HCT116 (cell line): ENCODE results near the gene SLCO2A1. TPM values are rescaled to one million over a fixed set of nuclear protein-coding genes. Genes with fewer than 3 reads are reported as not detected.

Experiments used
- ATAC-seq: fragments of 200-7000 bp; cut with Tn5 transposase; 2 replicates; pipeline ENCODE4 v1.9.1; 2020; ENCODE audit warnings: mild to moderate bottlenecking, moderate library complexity
- BruUV-seq: library from RNA; stranded (reverse); fragments of 400-500 nt; replicated peaks from 2 replicates; lab custom pipeline; 2021; lab: Mats Ljungman, UMichigan
- CTCF ChIA-PET: fragments of 300-600 bp; sonication (Branson Sonifier 250); formaldehyde crosslinking; loops from one replicate; lab custom pipeline; 2021; ENCODE audit warnings: antibody characterized with exemption; lab: Charles Lee
- POLR2A ChIA-PET: fragments of 300-600, 350-600 bp; sonication (Branson Sonifier 250); formaldehyde crosslinking; loops from one replicate; lab custom pipeline; 2021; ENCODE audit warnings: antibody characterized with exemption; lab: Charles Lee
- RAD21 ChIA-PET, 2 experiments: fragments of 300-600 bp; sonication (Branson Sonifier 250); formaldehyde crosslinking; loops; one replicate each; lab custom pipeline; 2023; ENCODE audit warnings: low total read pairs in 2 of 2; ENCODE audit not compliant: uncharacterized antibody in 2 of 2, unreplicated experiment in 2 of 2, low non-redundant PET in 1 of 2; lab: Charles Lee
- DNase-seq: peaks from one replicate; pipeline ENCODE4 v3.0.0-alpha.2; 2010; ENCODE audit warnings: low read depth, low spot score
- H2AFZ ChIP-seq: fragments of 200-600 bp; shearing (Covaris generic), sonication (generic); 2 replicates; pipeline ENCODE4 v1.6.1; 2017; ENCODE audit warnings: low read depth, mixed run types, mixed read lengths, antibody characterized with exemption, low read length; ENCODE audit not compliant: poor library complexity, severe bottlenecking
- H3K27ac ChIP-seq: 2 replicates; pipeline ENCODE4 v1.5.1; 2012; ENCODE audit warnings: low read depth, low read length
- H3K27me3 ChIP-seq: fragments of 200-600 bp; sonication (generic); 2 replicates; pipeline ENCODE4 v1.6.1; 2016; ENCODE audit warnings: mixed run types, low read length, mixed read lengths; ENCODE audit not compliant: insufficient read depth
- H3K36me3 ChIP-seq, 2 experiments: fragments of 200-500 bp in 1 of 2; fragments of 200-600 bp in 1 of 2; sonication (Bioruptor generic) in 1 of 2; sonication (generic) in 1 of 2; 2 replicates each; pipeline versions ENCODE4 v1.5.1 to v1.6.1; 2014 to 2016; ENCODE audit warnings: low read length in 2 of 2, inconsistent platforms in 1 of 2, mixed read lengths in 1 of 2, mixed run types in 1 of 2; ENCODE audit not compliant: insufficient read depth in 2 of 2, control insufficient read depth in 1 of 2
- H3K4me1 ChIP-seq, 2 experiments: fragments of 200-600 bp in 1 of 2; sonication (generic) in 1 of 2; 2 replicates each; pipeline versions ENCODE4 v1.5.1 to v1.6.1; 2012 to 2017; ENCODE audit warnings: low read length in 2 of 2, inconsistent platforms in 1 of 2, mild to moderate bottlenecking in 1 of 2, mixed read lengths in 1 of 2, mixed run types in 1 of 2, moderate library complexity in 1 of 2; ENCODE audit not compliant: insufficient read depth in 2 of 2, control insufficient read depth in 1 of 2
- H3K4me2 ChIP-seq: fragments of 200-600 bp; sonication (generic); 2 replicates; pipeline ENCODE4 v1.6.1; 2017; ENCODE audit warnings: mixed run types, low read length, mixed read lengths
- H3K4me3 ChIP-seq, 2 experiments: fragments of 200-600 bp in 1 of 2; sonication (generic) in 1 of 2; replicated peaks in 1 of 2; 2 replicates each; pipeline ENCODE4 v1.5.1; 2011 to 2016; ENCODE audit warnings: low read length in 2 of 2, control low read depth in 1 of 2, low read depth in 1 of 2, mild to moderate bottlenecking in 1 of 2, mixed read lengths in 1 of 2, mixed run types in 1 of 2
- H3K79me2 ChIP-seq: fragments of 200-600 bp; sonication (generic); 2 replicates; pipeline ENCODE4 v1.6.1; 2017; ENCODE audit warnings: mild to moderate bottlenecking, mixed run types, low read length, moderate library complexity, mixed read lengths; ENCODE audit not compliant: insufficient read depth
- H3K9ac ChIP-seq: fragments of 200-600 bp; sonication (generic); 2 replicates; pipeline ENCODE4 v1.6.1; 2016; ENCODE audit warnings: low read length, mixed read lengths
- H3K9me2 ChIP-seq: fragments of 200-600 bp; sonication (generic), shearing (Covaris generic); 2 replicates; pipeline ENCODE4 v1.6.1; 2017; ENCODE audit warnings: mixed run types, mild to moderate bottlenecking, moderate library complexity; ENCODE audit not compliant: insufficient read depth
- H3K9me3 ChIP-seq, 2 experiments: fragments of 200-500 bp in 1 of 2; fragments of 200-600 bp in 1 of 2; sonication (Bioruptor generic) in 1 of 2; sonication (generic) in 1 of 2; 2 replicates each; pipeline ENCODE4 v1.6.1; 2014 to 2017; ENCODE audit warnings: low read length in 2 of 2, mixed read lengths in 2 of 2, inconsistent platforms in 1 of 2, low read depth in 1 of 2, mild to moderate bottlenecking in 1 of 2, mixed run types in 1 of 2, moderate library complexity in 1 of 2; ENCODE audit not compliant: control insufficient read depth in 1 of 2, insufficient read depth in 1 of 2
- H4K20me1 ChIP-seq: fragments of 200-600 bp; sonication (generic), shearing (Covaris generic); 2 replicates; pipeline ENCODE4 v1.6.1; 2017; ENCODE audit warnings: mixed run types, mild to moderate bottlenecking, moderate library complexity; ENCODE audit not compliant: insufficient read depth
- ATF3 ChIP-seq: IDR thresholded peaks from 2 replicates; pipeline ENCODE4 v1.6.1; 2012
- CBX3 ChIP-seq: IDR thresholded peaks from 2 replicates; pipeline ENCODE4 v1.6.1; 2012; ENCODE audit warnings: low read depth
- CEBPB ChIP-seq: IDR thresholded peaks from 2 replicates; pipeline ENCODE4 v1.6.1; 2012; ENCODE audit warnings: low read depth
- EGR1 ChIP-seq: IDR thresholded peaks from 2 replicates; pipeline ENCODE4 v1.6.1; 2012; ENCODE audit warnings: low read depth
- EZH2 ChIP-seq: fragments of 200-600 bp; sonication (generic); IDR thresholded peaks from 2 replicates; pipeline ENCODE4 v1.6.1; 2017; ENCODE audit warnings: antibody characterized with exemption, mixed run types
- JUND ChIP-seq: IDR thresholded peaks from 2 replicates; pipeline ENCODE4 v1.6.1; 2012
- MAX ChIP-seq: IDR thresholded peaks from 2 replicates; pipeline ENCODE4 v1.6.1; 2012
- POLR2AphosphoS5 ChIP-seq: IDR thresholded peaks from 2 replicates; pipeline ENCODE4 v1.6.1; 2011; ENCODE audit warnings: mild to moderate bottlenecking, low read depth, low read length, moderate library complexity
- SIN3A ChIP-seq: IDR thresholded peaks from 2 replicates; pipeline ENCODE4 v1.6.1; 2012; ENCODE audit warnings: low read depth
- TCF7L2 ChIP-seq: IDR thresholded peaks from 2 replicates; pipeline ENCODE4 v1.7.0; 2011; ENCODE audit warnings: borderline replicate concordance, inconsistent platforms; ENCODE audit not compliant: insufficient read depth, insufficient read length; ENCODE audit errors: extremely low read depth
- ZNF274 ChIP-seq: fragments of 200-500 bp; sonication (Bioruptor generic); IDR thresholded peaks from 2 replicates; pipeline ENCODE4 v1.6.1; 2014; ENCODE audit warnings: mild to moderate bottlenecking, low read depth, low read length, inconsistent platforms
- intact Hi-C: fragments of 100-400 bp; cut with micrococcal nuclease; formaldehyde crosslinking; loops from 2 replicates; pipeline ENCODE4 v1.10.0; 2022
- total RNA-seq: library from RNA; stranded (reverse); gene quantifications from one replicate; pipeline ENCODE4 v1.2.1, GENCODE V29; 2021; ENCODE audit not compliant: unreplicated experiment

The SLCO2A1 gene
- total RNA-seq, 1 experiment from 2014 or later, result 0.52 TPM

- no peak for TF ChIP-seq MAX
- no peak for TF ChIP-seq ATF3
- no peak for TF ChIP-seq CEBPB
- TF ChIP-seq TCF7L2, result no peak
- TF ChIP-seq CBX3, result no peak
- no peak for TF ChIP-seq POLR2AphosphoS5
- TF ChIP-seq SIN3A, result no peak
- TF ChIP-seq EGR1, result no peak
- TF ChIP-seq, all 23 proteins: peak for 0
Measured at GRCh38 chr3:133880287-133880686, 149.4 kb downstream of the SLCO2A1 start (continued).

GRCh38 chr3:133878518-133878917, 151.2 kb downstream of the SLCO2A1 start:
- ChIA-PET CTCF (no interaction called here), POLR2A (no interaction called here), RAD21 (no interaction called here)
- Histone ChIP-seq H4K20me1 (no peaks in the 10 kb centered on the region), H3K27me3 (no peaks in the 10 kb centered on the region), H3K36me3 (no peaks in the 10 kb centered on the region), H3K4me1 (peaks cover 0 to 9% of the 10 kb centered on the region in 2 experiments; a peak in 3 of 4 replicates), H3K4me3 (no peak overlapping the region), H3K79me2 (no peaks in the 10 kb centered on the region), H3K27ac (no peak overlapping the region), H3K9me2 (no peaks in the 10 kb centered on the region), H3K9ac (no peak overlapping the region), H3K4me2 (no peak overlapping the region), H3K9me3 (no peaks in the 10 kb centered on the region), H2AFZ (no peak overlapping the region)
- TF ChIP-seq JUND (no peak), ZNF274 (no peak), EZH2 (no peak)
- ATAC-seq, result no peak
- intact Hi-C loops, result no loop called here
- DNase-seq, result no peak
- BruUV-seq, result no TSS peak

Other genes starting within 250 kb of the SLCO2A1 start
- 61.0 TPM for gene SRPRB, start 224.1 kb downstream of the SLCO2A1 start, total RNA-seq
- gene RAB6B, start 134.0 kb downstream of the SLCO2A1 start, total RNA-seq, result 14.1 TPM
- gene RYK, start 220.9 kb upstream of the SLCO2A1 start, total RNA-seq, result 55.2 TPM